K562 (cell line): ENCODE measurements around the gene SLC5A2. TPM values are rescaled to one million over a fixed set of nuclear protein-coding genes. Genes with fewer than 3 reads are reported as not detected.
A peak's percentile ranks its signal among the peaks of the same experiment; 100 is the strongest.

ENCODE experiments used
- ATF1 ChIP-seq, 2 experiments: fragments of 450-650 bp in 1 of 2; IDR thresholded peaks; 2 replicates each; pipeline ENCODE4 v1.6.1; 2016; ENCODE audit warnings: missing compliant biosample characterization in 1 of 2, missing genetic modification characterization in 1 of 2
- BMI1 ChIP-seq: fragments of 150-350 bp; IDR thresholded peaks from 2 replicates; pipeline ENCODE4 v1.6.1; 2014; ENCODE audit warnings: low read length
- CC2D1A ChIP-seq: fragments of 450-650 bp; IDR thresholded peaks from 2 replicates; pipeline ENCODE4 v1.6.1; 2017; ENCODE audit warnings: mild to moderate bottlenecking
- CREM ChIP-seq: IDR thresholded peaks from 2 replicates; pipeline ENCODE4 v1.6.1; 2014; ENCODE audit warnings: antibody characterized with exemption, low read depth
- CTBP1 ChIP-seq: fragments of 450-650 bp; IDR thresholded peaks from 2 replicates; pipeline ENCODE4 v1.6.1; 2016; ENCODE audit warnings: borderline replicate concordance
- DDX20 ChIP-seq: fragments of 450-650 bp; IDR thresholded peaks from 2 replicates; pipeline ENCODE4 v1.6.1; 2016; ENCODE audit warnings: missing genetic modification characterization, low read depth, mild to moderate bottlenecking, missing compliant biosample characterization, moderate library complexity
- DMBX1 ChIP-seq: fragments of 250-450 bp; sonication (Bioruptor Pico); IDR thresholded peaks from 2 replicates; pipeline ENCODE4 v1.8.0; 2022; ENCODE audit warnings: inconsistent platforms, mild to moderate bottlenecking, moderate library complexity, borderline replicate concordance
- EP300 ChIP-seq: IDR thresholded peaks from 2 replicates; pipeline ENCODE4 v1.6.1; 2012; ENCODE audit warnings: low read length, improper control_type of control experiment
- HDAC1 ChIP-seq, 2 experiments: fragments of 450-650 bp; IDR thresholded peaks; 2 replicates each; pipeline ENCODE4 v1.6.1; 2016 to 2017; ENCODE audit warnings: inconsistent platforms in 1 of 2, mild to moderate bottlenecking in 1 of 2, moderate library complexity in 1 of 2
- JUND ChIP-seq, 2 experiments: IDR thresholded peaks; 2 replicates in 1 of 2; 3 replicates in 1 of 2; pipeline ENCODE4 v1.6.1; 2011; ENCODE audit warnings: borderline replicate concordance in 2 of 2, low read depth in 2 of 2, low read length in 2 of 2, improper control_type of control experiment in 1 of 2, missing biosample characterization in 1 of 2, missing genetic modification characterization in 1 of 2, missing genetic modification reagents in 1 of 2
- KDM2B ChIP-seq: fragments of 250-450 bp; sonication (Bioruptor Pico); IDR thresholded peaks from 2 replicates; pipeline ENCODE4 v1.8.0; 2021; ENCODE audit warnings: mild to moderate bottlenecking, moderate library complexity
- KLF10 ChIP-seq: fragments of 250-450 bp; sonication (Bioruptor Pico); IDR thresholded peaks from 2 replicates; pipeline ENCODE4 v1.6.1; 2021; ENCODE audit warnings: matching md5 sums
- MCM3 ChIP-seq: fragments of 450-650 bp; IDR thresholded peaks from 2 replicates; pipeline ENCODE4 v1.6.1; 2016
- MED1 ChIP-seq: sonication (generic); formaldehyde crosslinking; IDR thresholded peaks from 2 replicates; pipeline ENCODE4 v1.8.1; 2023; ENCODE audit warnings: missing genetic modification reagents, borderline replicate concordance
- NFATC3 ChIP-seq: fragments of 450-650 bp; IDR thresholded peaks from 2 replicates; pipeline ENCODE4 v1.6.1; 2017; ENCODE audit warnings: mild to moderate bottlenecking
- NONO ChIP-seq, 2 experiments: fragments of 200-400 bp in 1 of 2; fragments of 450-650 bp in 1 of 2; formaldehyde crosslinking in 1 of 2; IDR thresholded peaks; 2 replicates each; pipeline ENCODE4 v1.6.1; 2017; ENCODE audit warnings: low read depth in 2 of 2, mild to moderate bottlenecking in 2 of 2, moderate library complexity in 2 of 2, low read length in 1 of 2
- PHB2 ChIP-seq: fragments of 450-650 bp; IDR thresholded peaks from 2 replicates; pipeline ENCODE4 v1.6.1; 2017; ENCODE audit warnings: low read depth
- RB1 ChIP-seq: fragments of 450-650 bp; IDR thresholded peaks from 2 replicates; pipeline ENCODE4 v1.6.1; 2017; ENCODE audit warnings: low read depth, mild to moderate bottlenecking
- SNRNP70 ChIP-seq: fragments of 200-400 bp; formaldehyde crosslinking; optimal IDR thresholded peaks from 2 replicates; pipeline ENCODE3; 2017; ENCODE audit warnings: low read depth, low read length
- TRIM28 ChIP-seq: fragments of 450-650 bp; IDR thresholded peaks from 2 replicates; pipeline ENCODE4 v1.6.1; 2017
- ZBTB17 ChIP-seq: fragments of 450-650 bp; formaldehyde crosslinking; IDR thresholded peaks from 2 replicates; pipeline ENCODE4 v1.4.0; 2020; ENCODE audit warnings: mild to moderate bottlenecking
- ZNF12 ChIP-seq: sonication (generic); formaldehyde crosslinking; IDR thresholded peaks from 2 replicates; pipeline ENCODE4 v1.4.0; 2020; ENCODE audit warnings: mild to moderate bottlenecking, missing genetic modification reagents
- ZNF174 ChIP-seq: fragments of 250-450 bp; sonication (Bioruptor Pico); IDR thresholded peaks from 2 replicates; pipeline ENCODE4 v1.4.0; 2020; ENCODE audit warnings: mild to moderate bottlenecking
- ZNF175 ChIP-seq: fragments of 200-800 bp; sonication (Bioruptor generic); IDR thresholded peaks from 2 replicates; pipeline ENCODE4 v1.6.1; 2016; ENCODE audit warnings: low read depth, mild to moderate bottlenecking, missing genetic modification characterization, missing compliant biosample characterization
- ZNF239 ChIP-seq: fragments of 250-450 bp; sonication (Bioruptor Pico); IDR thresholded peaks from 2 replicates; pipeline ENCODE4 v1.4.0; 2020; ENCODE audit warnings: mild to moderate bottlenecking
- ZNF41 ChIP-seq: fragments of 250-450 bp; sonication (Bioruptor Pico); conservative IDR thresholded peaks from 2 replicates; pipeline ENCODE4 v1.4.0; 2020; ENCODE audit warnings: mild to moderate bottlenecking
- ZNF551 ChIP-seq: fragments of 250-450 bp; sonication (Bioruptor Pico); IDR thresholded peaks from 2 replicates; pipeline ENCODE4 v1.5.0; 2021; ENCODE audit warnings: mild to moderate bottlenecking, moderate library complexity
- ZNF717 ChIP-seq: fragments of 250-450 bp; sonication (Bioruptor Pico); IDR thresholded peaks from 2 replicates; pipeline ENCODE4 v1.5.0; 2021
- polyA plus RNA-seq, 8 experiments: library from polyadenylated mRNA; depleted of rRNA in 4 of 8; stranded (reverse) in 5 of 8; unstranded in 3 of 8; fragments of >200 nt; fragmentation: Nextera tagmentation in 2 of 8; fragmentation: Illumina TruSeq in 1 of 8; extraction: Ambion mirVana in 2 of 8; extraction: Trizol in 1 of 8; gene quantifications; 2 replicates each; pipeline versions ENCODE4 v1.2.1 to v1.2.3, GENCODE V29; 2011 to 2014; ENCODE audit warnings: inconsistent platforms in 1 of 8, missing spikeins in 1 of 8
- total RNA-seq, 7 experiments: library from RNA; depleted of rRNA in 6 of 7; stranded (reverse); fragments of >200 nt in 6 of 7; fragmentation: Illumina TruSeq in 2 of 7; extraction: Trizol in 2 of 7; gene quantifications; 2 replicates each; pipeline versions ENCODE4 v1.2.1 to v1.2.3, GENCODE V29; 2011 to 2021; ENCODE audit warnings: low replicate concordance in 1 of 7
- TF ChIP-seq, protein P1 (sequence below): fragments of 200-800 bp; sonication (Bioruptor generic); IDR thresholded peaks from 2 replicates; pipeline ENCODE4 v1.6.1; 2017; ENCODE audit warnings: missing genetic modification characterization, missing compliant biosample characterization

SLC5A2 gene
- total and polyA plus RNA-seq, 9 of the 15 experiments (the other 6 are each of a cell fraction or from before 2014, with no cell fraction given) = 0.07 to 2.7 (median 2.2) TPM; not detected in 6

DNA sequence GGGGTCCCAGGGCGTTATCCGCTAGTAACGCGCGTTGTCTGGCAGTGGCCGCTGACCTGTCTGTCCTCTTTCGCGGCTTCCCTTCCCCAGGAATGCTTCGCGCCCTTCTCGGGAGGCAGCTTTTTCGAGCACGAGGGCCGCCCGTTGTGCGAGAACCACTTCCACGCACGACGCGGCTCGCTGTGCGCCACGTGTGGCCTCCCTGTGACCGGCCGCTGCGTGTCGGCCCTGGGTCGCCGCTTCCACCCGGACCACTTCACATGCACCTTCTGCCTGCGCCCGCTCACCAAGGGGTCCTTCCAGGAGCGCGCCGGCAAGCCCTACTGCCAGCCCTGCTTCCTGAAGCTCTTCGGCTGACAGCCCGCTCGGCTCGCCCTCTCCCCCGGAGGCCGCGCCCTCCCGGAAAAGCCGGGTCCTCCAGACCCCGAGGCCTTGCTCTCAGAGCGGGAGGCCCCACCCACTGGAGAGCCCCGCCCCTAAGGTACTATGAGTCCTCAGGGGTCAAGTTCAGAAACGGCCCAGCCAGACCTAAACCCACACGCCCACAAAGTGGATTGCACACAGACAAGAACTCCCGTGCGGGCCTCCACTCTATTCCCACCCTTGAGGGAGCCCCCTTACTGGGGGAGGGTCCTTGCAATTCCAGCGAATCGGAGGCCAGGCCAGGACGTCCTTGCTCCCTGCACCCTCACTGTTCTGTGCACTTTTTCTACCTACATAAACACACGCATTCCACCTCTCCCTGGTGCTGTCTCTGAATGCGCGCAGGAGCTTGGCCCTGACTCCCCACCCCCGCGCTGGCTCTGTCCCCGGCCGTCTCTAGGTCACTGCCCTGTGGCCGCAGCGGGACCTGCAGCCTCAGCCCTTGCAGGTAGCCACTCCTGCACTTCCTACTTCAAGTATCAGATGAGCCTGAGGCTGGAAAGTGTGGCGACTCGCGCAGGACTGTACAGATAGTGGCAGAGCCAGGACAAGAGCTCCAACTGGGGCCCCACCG, 5.4 kb upstream of the SLC5A2 start (continued):
- peak; percentile 26; the same call in 1 of the 2 replicates for TF ChIP-seq ZNF12 (CRISPR knock-in tag)
- no peak for TF ChIP-seq ZNF175
- no peak for TF ChIP-seq CC2D1A
- no peak for TF ChIP-seq MCM3
- TF ChIP-seq ZNF174 (CRISPR knock-in tag) = no peak
- TF ChIP-seq TRIM28 = no peak
- TF ChIP-seq ZNF717 (CRISPR knock-in tag) = no peak
- TF ChIP-seq HDAC1 (IDR thresholded peaks at IDR 0.05) = 0 out of 4 replicates have a peak, but pooled peaks of 1 of the 2 experiments have one; percentile 1
- no peak for TF ChIP-seq DDX20 (tag)
- TF ChIP-seq JUND (IDR thresholded peaks at IDR 0.05; ENCODE audit: borderline replicate concordance, low read depth, low read length) = peak; percentile 17; the same call in 1 of the 2 replicates
- TF ChIP-seq JUND (tag; IDR thresholded peaks at IDR 0.05; ENCODE audit: borderline replicate concordance, low read depth, low read length) = peak; percentile 40; the same call in 1 of the 3 replicates
- TF ChIP-seq KLF10 (CRISPR knock-in tag) = no peak
- 0 out of 2 replicates have a peak, but pooled peaks have one; percentile 45 for TF ChIP-seq ZBTB17
- no peak for TF ChIP-seq ZNF41 (CRISPR knock-in tag)
- no peak for TF ChIP-seq DMBX1
- no peak for TF ChIP-seq MED1 (CRISPR knock-in tag)
- no peak for TF ChIP-seq NFATC3
- no peak for TF ChIP-seq BMI1
- TF ChIP-seq EP300 = no peak
- TF ChIP-seq KDM2B (CRISPR knock-in tag) = no peak
- TF ChIP-seq SNRNP70 = no peak
- no peak; the same call in 1 of the 2 replicates for TF ChIP-seq RB1
- TF ChIP-seq NONO (IDR thresholded peaks at IDR 0.05; ENCODE audit: low read depth in 2 of 2, low read length in 1 of 2) = no peak
- no peak for TF ChIP-seq ZNF239
- peak; percentile 55 for TF ChIP-seq CTBP1
- TF ChIP-seq PHB2 = 0 out of 2 replicates have a peak, but pooled peaks have one; percentile 16
- TF ChIP-seq, protein P1, sequence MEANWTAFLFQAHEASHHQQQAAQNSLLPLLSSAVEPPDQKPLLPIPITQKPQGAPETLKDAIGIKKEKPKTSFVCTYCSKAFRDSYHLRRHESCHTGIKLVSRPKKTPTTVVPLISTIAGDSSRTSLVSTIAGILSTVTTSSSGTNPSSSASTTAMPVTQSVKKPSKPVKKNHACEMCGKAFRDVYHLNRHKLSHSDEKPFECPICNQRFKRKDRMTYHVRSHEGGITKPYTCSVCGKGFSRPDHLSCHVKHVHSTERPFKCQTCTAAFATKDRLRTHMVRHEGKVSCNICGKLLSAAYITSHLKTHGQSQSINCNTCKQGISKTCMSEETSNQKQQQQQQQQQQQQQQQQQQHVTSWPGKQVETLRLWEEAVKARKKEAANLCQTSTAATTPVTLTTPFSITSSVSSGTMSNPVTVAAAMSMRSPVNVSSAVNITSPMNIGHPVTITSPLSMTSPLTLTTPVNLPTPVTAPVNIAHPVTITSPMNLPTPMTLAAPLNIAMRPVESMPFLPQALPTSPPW (CRISPR knock-in tag) = peak; percentile 64
- TF ChIP-seq ATF1 (CRISPR knock-in tag; IDR thresholded peaks at IDR 0.05) = no peak
- no peak; the same call in 1 of the 2 replicates for TF ChIP-seq ATF1 (tag; IDR thresholded peaks at IDR 0.05)
- no peak for TF ChIP-seq ZNF551 (CRISPR knock-in tag)
- peak; percentile 38; the same call in 1 of the 2 replicates for TF ChIP-seq CREM
